ENCODE results near the gene C3.
"Not testable (repeated sequence)": the region's sequence is repeated elsewhere in the genome, so short reads cannot be mapped to it uniquely, and the experiment has no call there.

C3 gene

GRCh38 chr19:6709549-6709948 is 10.9 kb downstream of the C3 start:
- Histone ChIP-seq H3K4me3 (ENCODE audit: low read length, poor library complexity, severe bottlenecking) (no peak overlapping the region), H3K9ac (ENCODE audit: low read depth, low read length, poor library complexity, severe bottlenecking) (no peak overlapping the region), H3F3A (ENCODE audit: low read depth) (no peaks in the 10 kb centered on the region), H3K27me3 (ENCODE audit: insufficient read depth, low read length, poor library complexity, severe bottlenecking) (no peaks in the 10 kb centered on the region), H3K4me1 (ENCODE audit: insufficient read depth, low read length, poor library complexity, severe bottlenecking) (no peaks in the 10 kb centered on the region), H4K20me1 (ENCODE audit: insufficient read depth, low read length, poor library complexity, severe bottlenecking) (no peaks in the 10 kb centered on the region), H3K36me3 (ENCODE audit: insufficient read depth, low read length) (no peaks in the 10 kb centered on the region), H3K4me2 (ENCODE audit: low read depth, low read length, poor library complexity, severe bottlenecking) (no peak overlapping the region), H3K9me3 (ENCODE audit: insufficient read depth, low read depth, low read length) (no peaks in the 10 kb centered on the region), H3K79me2 (ENCODE audit: insufficient read depth, low read length) (no peaks in the 10 kb centered on the region), H3K9me2 (replicated peaks; ENCODE audit: low read depth, low read length) (no peaks in the 10 kb centered on the region), H2AFZ (ENCODE audit: low read length) (no peak overlapping the region)
- no peak for TF ChIP-seq CTCF (conservative IDR thresholded peaks at IDR 0.05; ENCODE audit: low read length)
- TF ChIP-seq EZH2phosphoT487 (IDR thresholded peaks at IDR 0.05; ENCODE audit: borderline replicate concordance), result no peak

- H3K9me2 ChIP-seq (replicated peaks; ENCODE audit: low read depth, low read length); H3K9me3 ChIP-seq (ENCODE audit: insufficient read depth, low read depth, low read length); H3K4me2 ChIP-seq (ENCODE audit: low read depth, low read length, poor library complexity, severe bottlenecking); H2AFZ ChIP-seq (ENCODE audit: low read length); H3K27me3 ChIP-seq (ENCODE audit: insufficient read depth, low read length, poor library complexity, severe bottlenecking); H3K4me1 ChIP-seq (ENCODE audit: insufficient read depth, low read length, poor library complexity, severe bottlenecking); H3K4me3 ChIP-seq (ENCODE audit: low read length, poor library complexity, severe bottlenecking); H3K9ac ChIP-seq (ENCODE audit: low read depth, low read length, poor library complexity, severe bottlenecking); H3K36me3 ChIP-seq (ENCODE audit: insufficient read depth, low read length); H3F3A ChIP-seq (ENCODE audit: low read depth); H3K79me2 ChIP-seq (ENCODE audit: insufficient read depth, low read length); H4K20me1 ChIP-seq (ENCODE audit: insufficient read depth, low read length, poor library complexity, severe bottlenecking): not testable (repeated sequence)
These were observed 11.5 kb downstream of the C3 start for GRCh38 chr19:6708913-6709312.

- Histone ChIP-seq H3K9me2 (replicated peaks; ENCODE audit: low read depth, low read length) (no peaks in the 10 kb centered on the region), H4K20me1 (ENCODE audit: insufficient read depth, low read length, poor library complexity, severe bottlenecking) (no peaks in the 10 kb centered on the region), H3K27me3 (ENCODE audit: insufficient read depth, low read length, poor library complexity, severe bottlenecking) (no peaks in the 10 kb centered on the region)
These were observed 12.1 kb downstream of the C3 start for GRCh38 chr19:6708346-6708745.

More at GRCh38 chr19:6708346-6708745, 12.1 kb downstream of the C3 start:
- no peaks in the 10 kb centered on the region for H3K36me3 ChIP-seq (ENCODE audit: insufficient read depth, low read length)
- no peaks in the 10 kb centered on the region for H3K4me1 ChIP-seq (ENCODE audit: insufficient read depth, low read length, poor library complexity, severe bottlenecking)
- H3K9me3 ChIP-seq (ENCODE audit: insufficient read depth, low read depth, low read length), result no peaks in the 10 kb centered on the region
- H3K4me3 ChIP-seq (ENCODE audit: low read length, poor library complexity, severe bottlenecking), result no peak overlapping the region
- no peak overlapping the region for H3K4me2 ChIP-seq (ENCODE audit: low read depth, low read length, poor library complexity, severe bottlenecking)
- no peak overlapping the region for H2AFZ ChIP-seq (ENCODE audit: low read length)
- no peak overlapping the region for H3K9ac ChIP-seq (ENCODE audit: low read depth, low read length, poor library complexity, severe bottlenecking)
- no peaks in the 10 kb centered on the region for H3K79me2 ChIP-seq (ENCODE audit: insufficient read depth, low read length)
- H3F3A ChIP-seq (ENCODE audit: low read depth), result no peaks in the 10 kb centered on the region
- no peak for TF ChIP-seq EZH2phosphoT487 (IDR thresholded peaks at IDR 0.05; ENCODE audit: borderline replicate concordance)
- no peak for TF ChIP-seq CTCF (conservative IDR thresholded peaks at IDR 0.05; ENCODE audit: low read length)

All from Loucy (cell line).